Measurements from ENCODE around the gene NLRP7.
"Not testable (repeated sequence)": the region's sequence is repeated elsewhere in the genome, so short reads cannot be mapped to it uniquely, and the experiment has no call there.

The NLRP7 gene

DNA sequence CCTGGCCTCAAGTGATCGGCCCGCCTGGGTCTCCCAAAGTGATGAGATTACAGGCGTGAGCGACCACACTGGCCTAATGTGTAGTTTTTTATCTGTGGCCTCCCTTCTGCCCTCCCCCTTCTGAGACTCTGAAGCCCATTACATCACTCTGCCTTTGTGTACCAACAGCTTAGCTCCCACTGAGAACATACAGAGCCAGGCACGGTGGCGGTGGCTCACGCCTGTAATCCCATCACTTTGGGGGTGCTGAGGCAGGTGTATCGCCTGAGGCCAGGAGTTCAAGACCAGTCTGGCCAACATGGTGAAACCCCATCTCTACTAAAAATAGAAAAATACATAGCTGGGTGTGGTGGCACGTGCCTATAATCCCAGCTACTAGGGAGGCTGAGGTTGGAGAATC is 28.8 kb downstream of the NLRP7 start:
- no peak for DNase-seq

DNA sequence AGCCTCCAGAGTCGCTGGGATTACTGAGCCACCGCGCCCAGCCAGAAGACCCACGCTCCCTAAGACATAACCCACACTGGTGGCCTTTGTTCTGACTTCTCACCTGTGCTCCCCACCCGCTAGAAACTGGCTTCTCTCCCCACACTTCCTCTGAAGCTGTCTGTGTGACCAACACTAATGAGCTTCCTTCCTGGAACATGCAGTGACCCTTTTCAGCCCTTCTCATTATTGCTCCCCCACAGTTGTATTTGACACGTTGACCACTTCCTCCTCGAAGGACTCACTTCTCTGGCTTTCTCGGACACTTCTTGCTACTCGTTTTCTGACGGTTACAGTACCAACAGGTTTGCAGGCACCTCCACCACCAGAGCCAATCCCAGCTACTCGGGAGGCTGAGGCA is 30.5 kb downstream of the NLRP7 start:
- DNase-seq, result no peak

- not testable (repeated sequence) for DNase-seq
These were observed 39.4 kb downstream of the NLRP7 start for GRCh38 chr19:54907899-54908298.

GRCh38 chr19:54906819-54907218 is 40.5 kb downstream of the NLRP7 start:
- DNase-seq, result no peak

- no peak for DNase-seq
These were observed 41.4 kb downstream of the NLRP7 start, which contains the start of gene NCR1 for GRCh38 chr19:54905803-54906511. Gene NCR1 (plus strand): TSS chr19:54906148. CDS start chr19:54906188, 40 bp downstream.

GRCh38 chr19:54905421-54905802 is 41.9 kb downstream of the NLRP7 start:
- DNase-seq, result no peak

GRCh38 chr19:54904261-54904660 is 43.1 kb downstream of the NLRP7 start:
- not testable (repeated sequence) for DNase-seq

DNA sequence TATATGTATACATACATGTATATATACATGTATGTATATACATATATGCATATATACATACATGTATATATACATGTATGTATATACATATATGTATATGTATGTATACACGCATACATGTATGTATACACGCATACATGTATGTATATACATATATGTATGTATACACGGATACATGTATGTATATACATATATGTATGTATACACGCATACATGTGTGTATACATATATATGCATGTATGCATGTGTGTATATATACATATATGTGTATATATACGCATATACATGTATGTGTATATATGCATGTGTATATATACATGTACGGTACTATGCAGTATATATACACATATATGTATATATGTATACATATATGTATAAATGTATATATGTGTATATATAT is 44.0 kb downstream of the NLRP7 start:
- no peak for DNase-seq

- DNase-seq, result no peak
These were observed 45.3 kb downstream of the NLRP7 start for GRCh38 chr19:54902061-54902460.

GRCh38 chr19:54901153-54901552 is 46.2 kb downstream of the NLRP7 start:
- DNase-seq, result not testable (repeated sequence)

DNA sequence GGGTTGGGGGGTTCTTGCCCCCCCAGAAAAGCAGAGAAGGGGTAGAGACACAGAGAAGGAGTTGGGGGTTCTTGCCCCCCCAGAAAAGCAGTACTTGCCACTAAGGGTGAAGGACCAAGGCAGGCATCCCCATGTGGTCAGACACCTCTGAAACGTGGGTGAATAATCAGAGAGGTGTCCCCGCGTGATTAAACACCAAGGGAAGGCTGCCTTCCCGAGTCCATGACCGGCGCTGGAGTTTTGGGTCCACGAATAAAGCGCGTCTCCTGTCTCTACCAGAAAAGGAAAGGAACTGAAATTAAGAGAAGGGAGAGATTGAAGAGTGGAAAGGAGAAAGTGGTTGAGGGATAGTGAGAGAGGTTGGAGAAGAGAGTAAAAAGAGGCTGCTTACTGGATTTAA is 47.7 kb downstream of the NLRP7 start:
- not testable (repeated sequence) for DNase-seq

GRCh38 chr19:54898685-54899084 is 48.6 kb downstream of the NLRP7 start:
- DNase-seq, result not testable (repeated sequence)

DNA sequence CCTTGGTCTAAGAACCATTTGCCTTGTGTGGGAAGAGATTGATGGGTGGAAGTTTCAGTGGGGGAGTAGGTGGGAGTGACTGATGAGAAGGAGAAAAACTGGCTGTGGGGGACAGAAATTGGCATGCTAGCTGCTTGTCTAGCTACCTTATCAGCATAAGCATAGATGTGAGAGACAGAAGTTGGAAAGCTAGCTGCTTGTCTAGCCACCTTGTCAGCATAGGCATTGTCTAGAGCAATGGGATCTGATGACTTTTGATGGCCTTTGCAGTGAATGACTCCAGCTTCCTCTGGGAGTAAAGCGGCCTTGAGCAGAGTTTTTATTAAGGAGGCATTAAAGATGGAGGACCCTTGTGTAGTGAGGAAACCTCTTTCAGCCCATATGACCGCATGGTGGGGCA is 51.3 kb downstream of the NLRP7 start:
- DNase-seq, result no peak

DNA sequence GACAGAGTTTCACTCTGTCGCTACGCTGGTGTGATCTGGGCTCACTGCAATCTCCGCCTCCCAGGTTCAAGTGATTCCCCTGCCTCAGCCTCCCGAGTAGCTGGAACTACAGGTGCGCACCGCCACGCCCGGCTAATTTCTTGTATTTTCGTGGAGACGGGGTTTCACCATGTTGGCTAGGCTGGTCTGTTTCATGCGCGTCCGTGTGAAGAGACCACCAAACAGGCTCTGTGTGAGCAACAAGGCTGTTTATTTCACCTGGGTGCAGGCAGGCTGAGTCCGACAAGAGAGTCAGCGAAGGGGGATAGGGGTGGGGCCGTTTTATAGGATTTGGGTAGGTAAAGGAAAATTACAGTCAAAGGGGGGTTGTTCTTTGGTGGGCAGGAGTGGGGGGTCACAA is 53.2 kb downstream of the NLRP7 start:
- DNase-seq, result not testable (repeated sequence)

GRCh38 chr19:54893406-54893805 is 53.9 kb downstream of the NLRP7 start:
- DNase-seq, result no peak

- no peak for DNase-seq
These were observed 57.8 kb downstream of the NLRP7 start for GRCh38 chr19:54889566-54889965.

DNA sequence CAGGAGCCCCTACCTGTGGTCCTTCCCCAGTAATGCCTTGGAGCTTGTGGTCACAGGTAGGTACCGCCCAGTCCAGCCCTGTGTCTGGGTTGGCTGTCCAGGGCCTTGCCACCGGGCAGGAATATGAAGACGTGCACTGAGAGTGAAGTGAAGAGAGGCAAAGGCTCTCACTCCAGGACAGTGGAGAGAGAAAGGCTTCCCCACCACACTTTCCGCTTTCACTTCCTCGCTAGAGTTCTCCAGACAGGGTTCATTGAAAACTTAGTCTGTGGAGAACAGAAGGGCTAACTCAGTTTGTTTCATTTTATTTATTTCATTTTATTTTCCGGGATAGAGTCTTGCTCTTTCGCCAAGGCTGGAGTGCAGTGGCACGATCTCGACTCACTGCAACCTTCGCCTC is 59.1 kb downstream of the NLRP7 start:
- DNase-seq, result no peak

GRCh38 chr19:54883228-54883627 is 64.1 kb downstream of the NLRP7 start:
- DNase-seq, result no peak

DNA sequence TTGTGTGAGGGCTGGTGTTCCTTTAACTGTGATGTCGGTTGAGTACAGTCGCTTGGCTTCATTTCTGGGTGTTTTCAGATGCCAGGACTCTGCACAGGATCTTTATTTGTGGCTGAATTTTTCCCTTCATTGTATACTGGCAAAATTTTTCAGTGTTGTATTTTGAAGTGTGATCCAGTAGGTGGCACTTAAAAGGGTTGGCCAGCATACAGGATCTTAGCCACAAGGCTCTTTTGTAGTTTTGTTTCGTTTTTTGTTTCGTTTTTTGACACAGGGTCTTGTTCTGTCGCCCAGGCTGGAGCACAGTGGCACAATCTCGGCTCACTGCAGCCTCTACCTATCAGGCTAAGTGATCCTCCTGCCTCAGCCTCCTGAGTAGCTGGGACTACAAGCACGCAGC is 64.6 kb downstream of the NLRP7 start:
- DNase-seq, result no peak

GRCh38 chr19:54881884-54882283 is 65.4 kb downstream of the NLRP7 start:
- no peak for DNase-seq

GRCh38 chr19:54877471-54877870 is 69.9 kb downstream of the NLRP7 start:
- no peak for DNase-seq

- DNase-seq, result no peak
These were observed 71.8 kb downstream of the NLRP7 start for GRCh38 chr19:54875506-54875905.

GRCh38 chr19:54873990-54874389 is 73.3 kb downstream of the NLRP7 start, which contains the start of gene FCAR:
Gene FCAR (plus strand): TSS chr19:54874235. CDS start chr19:54874290, 55 bp downstream.
- no peak for DNase-seq
